ENCODE measurements around the gene SORCS2.

SORCS2 gene

GRCh38 chr4:7684294-7684693, 492.0 kb downstream of the SORCS2 start:
- no peak for DNase-seq

GRCh38 chr4:7686070-7686870, 493.9 kb downstream of the SORCS2 start:
- no peak for DNase-seq

- no peak for DNase-seq
Observed at GRCh38 chr4:7687006-7687405, 494.7 kb downstream of the SORCS2 start.

GRCh38 chr4:7687796-7688195, 495.5 kb downstream of the SORCS2 start:
- no peak for DNase-seq

- DNase-seq: no peak
Observed at GRCh38 chr4:7689773-7690693, 497.7 kb downstream of the SORCS2 start.

DNA sequence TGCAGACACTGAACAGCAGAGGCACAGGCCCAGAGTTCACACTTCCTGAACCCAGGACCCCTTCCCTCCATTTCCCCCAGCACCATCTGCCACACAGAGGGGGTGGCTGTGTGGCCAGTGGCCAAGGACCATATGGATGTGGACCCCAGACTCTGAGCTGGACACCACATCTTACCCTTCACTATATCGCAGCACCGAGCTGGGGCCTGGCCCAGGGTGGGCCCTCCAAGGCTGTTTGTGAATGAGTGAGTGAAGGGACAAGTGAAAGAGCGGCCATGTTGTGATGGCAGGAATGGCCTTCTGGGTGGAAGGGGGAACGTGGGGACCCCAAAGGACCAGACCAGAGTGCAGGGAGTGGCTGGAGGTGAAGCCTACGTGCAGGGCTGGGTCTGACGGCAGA, 498.7 kb downstream of the SORCS2 start:
- DNase-seq: no peak

GRCh38 chr4:7691982-7692381, 499.6 kb downstream of the SORCS2 start:
- peak; percentile 8 for DNase-seq

DNA sequence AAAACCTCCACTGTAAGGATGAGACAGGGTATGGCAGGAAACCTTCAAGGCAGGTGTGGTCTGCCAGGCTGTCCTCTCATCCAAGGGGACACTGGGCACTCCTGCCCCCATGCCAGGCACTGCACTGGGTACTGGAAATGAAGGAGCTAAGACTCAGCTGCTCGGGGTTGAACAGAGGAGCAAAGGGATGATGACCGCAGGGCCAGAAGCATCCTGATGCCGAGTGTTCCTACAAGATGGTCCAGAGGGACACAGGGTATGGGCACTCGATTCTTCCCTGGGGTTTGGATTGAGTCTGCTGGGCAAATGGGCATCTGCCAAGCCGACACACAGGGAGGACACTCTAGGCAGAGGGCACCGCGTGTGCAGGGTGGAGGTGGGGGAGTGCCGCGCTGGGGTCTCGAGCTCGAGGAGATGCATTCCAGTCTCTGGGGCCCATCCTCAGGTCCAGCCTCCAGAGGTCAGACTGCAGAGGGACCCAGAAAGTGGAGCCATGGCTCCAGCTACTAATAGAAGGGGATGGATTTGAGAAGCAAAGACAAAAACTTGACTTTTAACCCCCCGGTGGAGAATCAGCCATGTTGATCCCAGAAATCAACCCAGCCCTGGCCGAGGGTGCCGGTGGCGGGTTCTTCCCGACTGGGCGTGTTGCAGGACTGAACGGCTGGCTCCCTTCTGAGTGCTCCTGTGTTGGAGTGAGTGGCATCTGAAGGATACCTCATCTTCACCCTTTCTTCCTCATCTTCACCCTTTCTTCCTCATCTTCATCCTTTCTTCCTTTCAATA, 500.3 kb downstream of the SORCS2 start:
- DNase-seq: no peak

DNA sequence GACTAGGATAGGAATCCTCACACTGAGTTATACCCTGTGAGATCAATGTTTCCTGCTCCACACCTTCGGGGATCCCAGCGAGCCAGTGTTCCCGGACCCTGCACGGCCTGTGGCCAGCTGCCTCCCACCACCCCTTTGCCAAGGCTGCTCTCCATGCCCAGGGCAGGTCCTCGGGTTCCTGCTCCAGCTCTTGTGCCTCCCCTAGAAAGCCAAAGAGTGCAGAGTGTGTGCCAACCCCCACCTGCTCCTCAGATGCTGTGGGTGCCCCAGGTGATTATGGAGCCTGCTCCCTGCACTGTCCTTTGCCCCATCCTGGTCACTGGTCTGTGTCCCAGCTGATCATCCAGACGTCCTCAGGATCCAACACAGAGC, 500.9 kb downstream of the SORCS2 start:
- no peak for DNase-seq

- no peak for DNase-seq
Observed at GRCh38 chr4:7693711-7694110, 501.4 kb downstream of the SORCS2 start.

GRCh38 chr4:7694324-7694723, 502.0 kb downstream of the SORCS2 start:
- DNase-seq: no peak

- no peak for DNase-seq
Observed at GRCh38 chr4:7697343-7697742, 505.0 kb downstream of the SORCS2 start.

GRCh38 chr4:7697821-7698220, 505.5 kb downstream of the SORCS2 start:
- DNase-seq: no peak

DNA sequence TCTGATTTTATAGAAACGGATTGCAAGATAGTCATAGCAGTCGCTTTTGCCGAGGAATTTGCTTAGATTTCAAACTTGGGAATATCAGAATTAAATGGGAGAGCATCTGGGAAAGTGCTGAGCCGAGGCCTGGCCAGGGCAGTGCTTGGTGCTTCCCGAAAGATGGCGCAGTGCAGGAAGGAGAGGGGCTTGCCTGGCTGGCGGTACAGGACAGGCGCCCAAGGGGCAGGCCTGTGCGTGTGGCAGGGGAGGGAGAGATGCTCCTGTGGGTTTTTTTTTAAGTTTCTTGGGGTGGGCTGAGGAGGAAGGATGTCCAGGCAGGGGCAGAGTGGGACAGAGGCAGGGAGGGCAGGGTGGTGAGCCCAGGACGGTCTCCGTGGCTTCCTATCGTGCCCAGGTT, 506.2 kb downstream of the SORCS2 start:
- peak; percentile 26 for DNase-seq

- DNase-seq: peak; percentile 93
Observed at GRCh38 chr4:7699031-7699430, 506.7 kb downstream of the SORCS2 start.

DNA sequence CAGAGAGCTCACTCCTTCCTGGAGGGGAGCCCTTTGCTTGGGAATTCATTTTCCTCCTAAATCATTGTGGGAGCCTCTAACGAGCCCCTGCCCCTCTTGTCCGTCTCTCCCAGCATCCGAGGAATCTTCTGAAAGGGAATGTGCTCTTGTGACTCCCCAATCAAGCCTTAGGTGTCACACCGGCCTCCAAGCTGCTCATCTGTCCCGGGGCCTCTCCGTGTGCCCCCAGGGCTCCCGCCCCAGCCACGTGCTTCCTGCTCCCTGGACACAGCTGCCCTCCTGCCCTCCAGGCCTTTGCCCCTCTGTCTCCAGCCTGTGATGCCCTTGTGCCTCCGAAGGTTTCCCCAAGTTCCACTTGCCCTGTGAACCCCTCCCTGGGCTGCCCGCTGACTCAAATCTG, 507.5 kb downstream of the SORCS2 start:
- no peak for DNase-seq

GRCh38 chr4:7700665-7701064, 508.3 kb downstream of the SORCS2 start:
- DNase-seq: no peak

GRCh38 chr4:7701866-7702649, 509.7 kb downstream of the SORCS2 start:
- no peak for DNase-seq

DNA sequence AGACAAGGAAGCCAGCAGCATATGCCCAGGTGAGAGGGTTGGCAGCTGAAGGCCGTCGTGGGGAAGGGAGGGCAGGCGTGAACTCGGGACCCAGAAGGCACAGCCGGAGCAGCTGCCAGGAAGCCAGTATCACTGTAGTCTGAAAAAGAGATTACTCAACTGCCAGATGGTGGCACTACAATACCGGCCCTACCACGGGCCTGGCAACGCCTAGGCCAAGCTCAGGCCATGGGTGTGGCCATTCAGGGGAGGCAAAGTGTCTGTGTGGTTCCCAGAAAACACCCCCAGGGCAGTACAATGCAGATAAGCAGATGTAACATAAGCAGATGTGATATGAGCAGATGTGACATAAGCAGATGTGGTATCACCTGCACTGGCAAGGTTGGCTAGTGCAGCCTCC, 511.4 kb downstream of the SORCS2 start:
- DNase-seq: no peak

GRCh38 chr4:7704091-7704490, 511.8 kb downstream of the SORCS2 start:
- DNase-seq: no peak

- no peak for DNase-seq
Observed at GRCh38 chr4:7704625-7705024, 512.3 kb downstream of the SORCS2 start.

GRCh38 chr4:7705062-7705461, 512.7 kb downstream of the SORCS2 start:
- no peak for DNase-seq

All from fibroblast of upper back skin (primary cell).